Measurements from ENCODE around the gene PRTFDC1.
"Not testable (repeated sequence)": the region's sequence is repeated elsewhere in the genome, so short reads cannot be mapped to it uniquely, and the experiment has no call there.

PRTFDC1 gene

GRCh38 chr10:24958721-24959381, 6.4 kb upstream of the PRTFDC1 start:
- TF ChIP-seq CTCF (IDR thresholded peaks at IDR 0.05; ENCODE audit: insufficient read depth, low read length, poor library complexity, severe bottlenecking) (no peak), EZH2phosphoT487 (conservative IDR thresholded peaks at IDR 0.05; ENCODE audit: low read length) (no peak)
- no peaks in the 10 kb centered on the region for H3K9me3 ChIP-seq (ENCODE audit: insufficient read depth, low read length)
- no peaks in the 10 kb centered on the region for H3K9me2 ChIP-seq (replicated peaks; ENCODE audit: insufficient read depth, low read length)
- no peaks in the 10 kb centered on the region for H3F3A ChIP-seq (ENCODE audit: insufficient read depth)
- H4K20me1 ChIP-seq (ENCODE audit: low read depth, low read length) = no peaks in the 10 kb centered on the region
- no peak overlapping the region for H2AFZ ChIP-seq (ENCODE audit: low read depth, low read length, severe bottlenecking)
- H3K4me3 ChIP-seq (ENCODE audit: insufficient read depth, low read length, poor library complexity, severe bottlenecking) = no peak overlapping the region
- H3K36me3 ChIP-seq (ENCODE audit: low read length) = no peaks in the 10 kb centered on the region
- H3K79me2 ChIP-seq (ENCODE audit: insufficient read depth, low read length) = no peaks in the 10 kb centered on the region
- no peak overlapping the region for H3K9ac ChIP-seq (ENCODE audit: low read length)
- H3K27ac ChIP-seq (ENCODE audit: low read depth, low read length) = no peak overlapping the region
- no peak overlapping the region for H3K4me2 ChIP-seq (ENCODE audit: low read depth, low read length, poor library complexity, severe bottlenecking)
- no peaks in the 10 kb centered on the region for H3K27me3 ChIP-seq (ENCODE audit: low read length)

GRCh38 chr10:24958091-24958720, 5.8 kb upstream of the PRTFDC1 start:
- Histone ChIP-seq H3K4me3 (ENCODE audit: insufficient read depth, low read length, poor library complexity, severe bottlenecking) (no peak overlapping the region), H2AFZ (ENCODE audit: low read depth, low read length, severe bottlenecking) (no peak overlapping the region)

GRCh38 chr10:24957624-24958051, 5.2 kb upstream of the PRTFDC1 start:
- not testable (repeated sequence) for H4K20me1 ChIP-seq (ENCODE audit: low read depth, low read length); H3K36me3 ChIP-seq (ENCODE audit: low read length); H3K9me3 ChIP-seq (ENCODE audit: insufficient read depth, low read length); H3K9ac ChIP-seq (ENCODE audit: low read length); H3K79me2 ChIP-seq (ENCODE audit: insufficient read depth, low read length); H3K9me2 ChIP-seq (replicated peaks; ENCODE audit: insufficient read depth, low read length); H3K4me2 ChIP-seq (ENCODE audit: low read depth, low read length, poor library complexity, severe bottlenecking); H3K4me3 ChIP-seq (ENCODE audit: insufficient read depth, low read length, poor library complexity, severe bottlenecking); H3K27ac ChIP-seq (ENCODE audit: low read depth, low read length); H3F3A ChIP-seq (ENCODE audit: insufficient read depth); H3K27me3 ChIP-seq (ENCODE audit: low read length); H2AFZ ChIP-seq (ENCODE audit: low read depth, low read length, severe bottlenecking)

More at GRCh38 chr10:24958091-24958720, 5.8 kb upstream of the PRTFDC1 start:
- Histone ChIP-seq H3K9ac (ENCODE audit: low read length) (no peak overlapping the region), H3K27me3 (ENCODE audit: low read length) (no peaks in the 10 kb centered on the region), H3K27ac (ENCODE audit: low read depth, low read length) (no peak overlapping the region), H3K36me3 (ENCODE audit: low read length) (no peaks in the 10 kb centered on the region), H4K20me1 (ENCODE audit: low read depth, low read length) (no peaks in the 10 kb centered on the region), H3K9me3 (ENCODE audit: insufficient read depth, low read length) (no peaks in the 10 kb centered on the region), H3K9me2 (replicated peaks; ENCODE audit: insufficient read depth, low read length) (no peaks in the 10 kb centered on the region), H3K79me2 (ENCODE audit: insufficient read depth, low read length) (no peaks in the 10 kb centered on the region), H3K4me2 (ENCODE audit: low read depth, low read length, poor library complexity, severe bottlenecking) (no peak overlapping the region), H3F3A (ENCODE audit: insufficient read depth) (no peaks in the 10 kb centered on the region)
- TF ChIP-seq EZH2phosphoT487 (conservative IDR thresholded peaks at IDR 0.05; ENCODE audit: low read length) (no peak), CTCF (IDR thresholded peaks at IDR 0.05; ENCODE audit: insufficient read depth, low read length, poor library complexity, severe bottlenecking) (no peak)

- no peak for TF ChIP-seq CTCF (IDR thresholded peaks at IDR 0.05; ENCODE audit: insufficient read depth, low read length, poor library complexity, severe bottlenecking)
- TF ChIP-seq EZH2phosphoT487 (conservative IDR thresholded peaks at IDR 0.05; ENCODE audit: low read length) = no peak
- H3K4me2 ChIP-seq (ENCODE audit: low read depth, low read length, poor library complexity, severe bottlenecking) = no peak overlapping the region
- H3K4me3 ChIP-seq (ENCODE audit: insufficient read depth, low read length, poor library complexity, severe bottlenecking) = no peak overlapping the region
- no peaks in the 10 kb centered on the region for H4K20me1 ChIP-seq (ENCODE audit: low read depth, low read length)
- no peak overlapping the region for H3K27ac ChIP-seq (ENCODE audit: low read depth, low read length)
- no peaks in the 10 kb centered on the region for H3K27me3 ChIP-seq (ENCODE audit: low read length)
- H3K79me2 ChIP-seq (ENCODE audit: insufficient read depth, low read length) = no peaks in the 10 kb centered on the region
- H3F3A ChIP-seq (ENCODE audit: insufficient read depth) = no peaks in the 10 kb centered on the region
- no peaks in the 10 kb centered on the region for H3K9me2 ChIP-seq (replicated peaks; ENCODE audit: insufficient read depth, low read length)
- no peaks in the 10 kb centered on the region for H3K36me3 ChIP-seq (ENCODE audit: low read length)
- no peaks in the 10 kb centered on the region for H3K9me3 ChIP-seq (ENCODE audit: insufficient read depth, low read length)
- H2AFZ ChIP-seq (ENCODE audit: low read depth, low read length, severe bottlenecking) = no peak overlapping the region
- no peak overlapping the region for H3K9ac ChIP-seq (ENCODE audit: low read length)
Measured at GRCh38 chr10:24953675-24954074, 1.3 kb upstream of the PRTFDC1 start.
